Measurements from ENCODE around the gene HCFC2.

HCFC2 gene

GRCh38 chr12:104059963-104060362, 4.4 kb upstream of the HCFC2 start:
- Histone ChIP-seq H3K9me3 (ENCODE audit: severe bottlenecking) (no peaks in the 10 kb centered on the region), H3K36me3 (peaks cover 11% of the 10 kb centered on the region; the same call in 1 of the 2 replicates), H3K4me3 (ENCODE audit: low read depth, low read length) (no peak overlapping the region), H3K27ac (no peak overlapping the region), H3K27me3 (ENCODE audit: insufficient read depth, low read depth, severe bottlenecking) (no peaks in the 10 kb centered on the region)
- no peak for TF ChIP-seq CTCF (IDR thresholded peaks at IDR 0.05; ENCODE audit: low read depth, low read length)
- no peak for DNase-seq

- no peak for TF ChIP-seq CTCF (IDR thresholded peaks at IDR 0.05; ENCODE audit: low read depth, low read length)
These were observed 3.5 kb upstream of the HCFC2 start for GRCh38 chr12:104060791-104061190.

GRCh38 chr12:104063712-104064030, 660 bp upstream of the HCFC2 start:
- Histone ChIP-seq H3K4me3 (ENCODE audit: low read depth, low read length) (peak overlapping the region; percentile 85), H3K27me3 (ENCODE audit: insufficient read depth, low read depth, severe bottlenecking) (no peaks in the 10 kb centered on the region), H3K36me3 (peaks cover 27% of the 10 kb centered on the region), H3K27ac (peak overlapping the region; percentile 98), H3K9me3 (ENCODE audit: severe bottlenecking) (no peaks in the 10 kb centered on the region)
- no peak for TF ChIP-seq CTCF (IDR thresholded peaks at IDR 0.05; ENCODE audit: low read depth, low read length)
- no peak for DNase-seq

More at GRCh38 chr12:104060791-104061190, 3.5 kb upstream of the HCFC2 start:
- no peak for DNase-seq
- Histone ChIP-seq H3K4me3 (ENCODE audit: low read depth, low read length) (no peak overlapping the region), H3K27ac (no peak overlapping the region), H3K36me3 (peaks cover 12% of the 10 kb centered on the region; the same call in 1 of the 2 replicates), H3K27me3 (ENCODE audit: insufficient read depth, low read depth, severe bottlenecking) (no peaks in the 10 kb centered on the region), H3K9me3 (ENCODE audit: severe bottlenecking) (no peaks in the 10 kb centered on the region)

- Histone ChIP-seq H3K27me3 (ENCODE audit: insufficient read depth, low read depth, severe bottlenecking) (no peaks in the 10 kb centered on the region), H3K27ac (peak overlapping the region; percentile 98), H3K4me3 (ENCODE audit: low read depth, low read length) (peak overlapping the region; percentile 85), H3K36me3 (peaks cover 38% of the 10 kb centered on the region), H3K9me3 (ENCODE audit: severe bottlenecking) (no peaks in the 10 kb centered on the region)
- TF ChIP-seq CTCF (IDR thresholded peaks at IDR 0.05; ENCODE audit: low read depth, low read length), result no peak
- peak; percentile 30 for DNase-seq
These were observed 604 bp downstream of the HCFC2 start for GRCh38 chr12:104064842-104065427.

- Histone ChIP-seq H3K36me3 (peaks cover 46% of the 10 kb centered on the region), H3K9me3 (ENCODE audit: severe bottlenecking) (no peaks in the 10 kb centered on the region), H3K27ac (no peak overlapping the region), H3K27me3 (ENCODE audit: insufficient read depth, low read depth, severe bottlenecking) (no peaks in the 10 kb centered on the region), H3K4me3 (ENCODE audit: low read depth, low read length) (no peak overlapping the region)
- no peak for TF ChIP-seq CTCF (IDR thresholded peaks at IDR 0.05; ENCODE audit: low read depth, low read length)
- DNase-seq, result no peak
These were observed 7.8 kb downstream of the HCFC2 start for GRCh38 chr12:104072099-104072498.

- H3K27ac ChIP-seq, result no peak overlapping the region
- H3K36me3 ChIP-seq, result peaks cover 38% of the 10 kb centered on the region
- no peak for TF ChIP-seq CTCF (IDR thresholded peaks at IDR 0.05; ENCODE audit: low read depth, low read length)
- no peaks in the 10 kb centered on the region for H3K27me3 ChIP-seq (ENCODE audit: insufficient read depth, low read depth, severe bottlenecking)
- no peak overlapping the region for H3K4me3 ChIP-seq (ENCODE audit: low read depth, low read length)
- DNase-seq, result no peak
- H3K9me3 ChIP-seq (ENCODE audit: severe bottlenecking), result no peaks in the 10 kb centered on the region
These were observed 9.4 kb downstream of the HCFC2 start for GRCh38 chr12:104073699-104074098.

Measured in WERI-Rb-1 (cell line).